Heart left ventricle (tissue), 13 donors: ENCODE results near the gene NUTM2G.
"Not testable (repeated sequence)": the region's sequence is repeated elsewhere in the genome, so short reads cannot be mapped to it uniquely, and the experiment has no call there.

Experiments
- POLR2A ChIP-seq, 2 donors: fragments of 450-650 bp; IDR thresholded peaks; one replicate each; pipeline ENCODE4 v1.6.1; 2017; ENCODE audit warnings: antibody characterized with exemption in 2 of 2, mild to moderate bottlenecking in 2 of 2, moderate library complexity in 2 of 2
- TF ChIP-seq, protein P1 (sequence below), 12 donors: fragments of 200-600 bp; sonication (generic) in 4 of 12; IDR thresholded peaks; one replicate each; pipeline versions ENCODE4 v1.5.0 to v1.8.0; 2018 to 2022; ENCODE audit warnings: antibody characterized with exemption in 12 of 12, mild to moderate bottlenecking in 5 of 12
- donor health status: ischemic (EF 13 %, LVEDD 7.1; RV severe dilation, severe dysfunction).
- donor health status: DM: no; HTN: yes; CAD: no.
- donor health status: DM: no; HTN: no; CAD: no.
- donor health status: ischemic (EF 25% LVEDD 6.9; RV normal size, moderate dysfunction).
- donor health status: ischemic (EF 25% LVEDD 5.7; RV mildly dilated, moderate dysfunction).
- donor health status: ischemic (EF 35%, LVEDD 5.7; RV mildly dilated, moderate dysfunction).
- donor health status: nonischemic (EF 11% LVEDD 7.7; RV severe dilation, severe dysfunction).
- donor health status: DM: yes; HTN: yes; CAD: no.
- donor health status: PGD.
- donor health status: ischemic (EF 29% LVEDD 5.4; RV normal size, mild dysfunction).
- donor health status: nonischemic (EF 23%, LVEDD 6.1; RV moderate dilation, normal function).

DNA sequence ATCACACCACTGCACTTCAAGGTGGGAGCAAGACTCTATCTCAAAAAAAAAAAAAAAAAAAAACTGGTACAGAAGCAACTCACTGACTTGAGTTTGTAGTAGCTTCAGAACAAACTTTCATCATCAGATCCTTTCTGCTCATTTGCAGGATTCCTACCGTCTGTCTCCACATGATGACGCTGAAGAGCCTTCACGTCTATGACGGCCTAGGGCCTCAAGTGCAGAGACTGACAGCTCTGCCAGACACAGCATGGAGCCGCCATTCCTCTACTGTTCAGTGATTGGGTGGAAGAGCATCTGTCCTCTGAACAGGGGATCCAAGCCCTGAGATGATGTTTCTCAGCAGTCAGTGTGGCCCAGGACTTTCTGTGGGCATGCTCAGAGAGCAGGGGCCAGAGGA is 3.1 kb upstream of the NUTM2G start:
- TF ChIP-seq, protein P1, sequence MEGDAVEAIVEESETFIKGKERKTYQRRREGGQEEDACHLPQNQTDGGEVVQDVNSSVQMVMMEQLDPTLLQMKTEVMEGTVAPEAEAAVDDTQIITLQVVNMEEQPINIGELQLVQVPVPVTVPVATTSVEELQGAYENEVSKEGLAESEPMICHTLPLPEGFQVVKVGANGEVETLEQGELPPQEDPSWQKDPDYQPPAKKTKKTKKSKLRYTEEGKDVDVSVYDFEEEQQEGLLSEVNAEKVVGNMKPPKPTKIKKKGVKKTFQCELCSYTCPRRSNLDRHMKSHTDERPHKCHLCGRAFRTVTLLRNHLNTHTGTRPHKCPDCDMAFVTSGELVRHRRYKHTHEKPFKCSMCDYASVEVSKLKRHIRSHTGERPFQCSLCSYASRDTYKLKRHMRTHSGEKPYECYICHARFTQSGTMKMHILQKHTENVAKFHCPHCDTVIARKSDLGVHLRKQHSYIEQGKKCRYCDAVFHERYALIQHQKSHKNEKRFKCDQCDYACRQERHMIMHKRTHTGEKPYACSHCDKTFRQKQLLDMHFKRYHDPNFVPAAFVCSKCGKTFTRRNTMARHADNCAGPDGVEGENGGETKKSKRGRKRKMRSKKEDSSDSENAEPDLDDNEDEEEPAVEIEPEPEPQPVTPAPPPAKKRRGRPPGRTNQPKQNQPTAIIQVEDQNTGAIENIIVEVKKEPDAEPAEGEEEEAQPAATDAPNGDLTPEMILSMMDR (IDR thresholded peaks at IDR 0.05): not testable (repeated sequence)
- not testable (repeated sequence) for TF ChIP-seq POLR2A (IDR thresholded peaks at IDR 0.05)
